GM12875 (cell line): Measurements from ENCODE around the gene C17orf75.

Experiments
- H3K4me3 ChIP-seq: one replicate; pipeline ENCODE4 v1.5.1; 2011; ENCODE audit warnings: low read depth, low read length, control low read depth
- TF ChIP-seq, protein P1 (sequence below): IDR thresholded peaks from 2 replicates; pipeline ENCODE4 v1.5.1; 2011; ENCODE audit warnings: low read depth, mild to moderate bottlenecking, control low read depth, inconsistent platforms, low read length, moderate library complexity, borderline replicate concordance; ENCODE audit not compliant: insufficient read depth

C17orf75 gene

DNA sequence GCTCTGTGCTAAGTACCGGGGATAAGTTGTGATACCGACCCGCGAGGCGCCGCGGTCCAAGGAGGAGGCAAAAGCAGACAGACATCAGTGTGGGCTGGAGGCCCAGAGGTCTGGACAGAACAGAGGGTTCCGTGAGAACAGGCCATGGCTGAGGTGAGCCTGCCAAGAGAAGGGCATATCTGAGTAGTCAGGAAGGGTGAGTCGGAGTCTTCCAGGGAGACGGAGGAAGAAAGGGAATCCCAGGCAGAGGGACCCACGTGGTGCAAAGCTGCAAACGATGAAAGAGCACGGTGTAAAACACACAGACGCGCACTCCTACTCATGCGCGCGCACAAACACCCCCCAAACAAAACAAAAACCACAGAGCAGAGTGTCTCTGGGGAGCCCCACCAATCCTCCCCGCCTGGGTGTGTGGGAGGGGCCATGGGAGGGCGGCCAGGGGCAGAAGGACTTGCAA lies 58.2 kb downstream of the C17orf75 start:
- TF ChIP-seq, protein P1, sequence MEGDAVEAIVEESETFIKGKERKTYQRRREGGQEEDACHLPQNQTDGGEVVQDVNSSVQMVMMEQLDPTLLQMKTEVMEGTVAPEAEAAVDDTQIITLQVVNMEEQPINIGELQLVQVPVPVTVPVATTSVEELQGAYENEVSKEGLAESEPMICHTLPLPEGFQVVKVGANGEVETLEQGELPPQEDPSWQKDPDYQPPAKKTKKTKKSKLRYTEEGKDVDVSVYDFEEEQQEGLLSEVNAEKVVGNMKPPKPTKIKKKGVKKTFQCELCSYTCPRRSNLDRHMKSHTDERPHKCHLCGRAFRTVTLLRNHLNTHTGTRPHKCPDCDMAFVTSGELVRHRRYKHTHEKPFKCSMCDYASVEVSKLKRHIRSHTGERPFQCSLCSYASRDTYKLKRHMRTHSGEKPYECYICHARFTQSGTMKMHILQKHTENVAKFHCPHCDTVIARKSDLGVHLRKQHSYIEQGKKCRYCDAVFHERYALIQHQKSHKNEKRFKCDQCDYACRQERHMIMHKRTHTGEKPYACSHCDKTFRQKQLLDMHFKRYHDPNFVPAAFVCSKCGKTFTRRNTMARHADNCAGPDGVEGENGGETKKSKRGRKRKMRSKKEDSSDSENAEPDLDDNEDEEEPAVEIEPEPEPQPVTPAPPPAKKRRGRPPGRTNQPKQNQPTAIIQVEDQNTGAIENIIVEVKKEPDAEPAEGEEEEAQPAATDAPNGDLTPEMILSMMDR, result no peak
- no peak overlapping the region for H3K4me3 ChIP-seq

GRCh38 chr17:32281011-32281451 lies 60.9 kb downstream of the C17orf75 start:
- TF ChIP-seq, protein P1, result no peak
- H3K4me3 ChIP-seq, result no peak overlapping the region

- TF ChIP-seq, protein P1, result no peak
- no peak overlapping the region for H3K4me3 ChIP-seq
Measured at GRCh38 chr17:32279891-32280716, 61.9 kb downstream of the C17orf75 start.

- TF ChIP-seq, protein P1, result no peak
- H3K4me3 ChIP-seq, result no peak overlapping the region
Measured at GRCh38 chr17:32278815-32279214, 63.2 kb downstream of the C17orf75 start.
